GM21737 (cell line): ENCODE results near the gene PPP1R18.
"Not testable (repeated sequence)": the region's sequence is repeated elsewhere in the genome, so short reads cannot be mapped to it uniquely, and the experiment has no call there.

Experiments
- ATAC-seq: cut with Tn5 transposase; IDR thresholded peaks from one replicate; pipeline ENCODE4 v1.9.1; 2021; ENCODE audit warnings: mild to moderate bottlenecking, moderate library complexity; ENCODE audit not compliant: unreplicated experiment

The PPP1R18 gene

GRCh38 chr6:30686009-30686907, at the start of gene PPP1R18:
Gene PPP1R18, minus strand, starts transcription at chr6:30686645. Its CDS starts 627 bp downstream, at chr6:30686018.
- ATAC-seq = no peak

GRCh38 chr6:30735668-30736314, 49.3 kb upstream of the PPP1R18 start:
- peak; percentile 40 for ATAC-seq

GRCh38 chr6:30732237-30732943, 45.9 kb upstream of the PPP1R18 start:
- ATAC-seq = no peak

GRCh38 chr6:30730601-30731435, 44.4 kb upstream of the PPP1R18 start:
- ATAC-seq = peak; percentile 42

- ATAC-seq = no peak
Observed at GRCh38 chr6:30727920-30728553, 41.6 kb upstream of the PPP1R18 start.

GRCh38 chr6:30726506-30727413, 40.3 kb upstream of the PPP1R18 start:
- no peak for ATAC-seq

- no peak for ATAC-seq
Observed at GRCh38 chr6:30725713-30726505, 39.5 kb upstream of the PPP1R18 start.

GRCh38 chr6:30724906-30725667, 38.6 kb upstream of the PPP1R18 start:
- no peak for ATAC-seq

GRCh38 chr6:30723843-30724741, 37.6 kb upstream of the PPP1R18 start:
- not testable (repeated sequence) for ATAC-seq

GRCh38 chr6:30723159-30723842, 36.9 kb upstream of the PPP1R18 start:
- ATAC-seq = not testable (repeated sequence)

GRCh38 chr6:30722280-30723112, 36.1 kb upstream of the PPP1R18 start:
- ATAC-seq = no peak

GRCh38 chr6:30722025-30722279, 35.5 kb upstream of the PPP1R18 start:
- not testable (repeated sequence) for ATAC-seq

- ATAC-seq = peak; percentile 32
Observed at GRCh38 chr6:30721198-30722024, 35.0 kb upstream of the PPP1R18 start.

GRCh38 chr6:30720738-30721197, 34.3 kb upstream of the PPP1R18 start:
- ATAC-seq = no peak
